Measurements from ENCODE around the gene PTPRG. TPM values are rescaled to one million over a fixed set of nuclear protein-coding genes. Genes with fewer than 3 reads are reported as not detected.

PTPRG gene
- total and polyA plus RNA-seq, 10 of the 15 experiments (the other 5 are each of a cell fraction or from before 2014, with no cell fraction given) = 0.29 to 20.7 (median 1.4) TPM

DNA sequence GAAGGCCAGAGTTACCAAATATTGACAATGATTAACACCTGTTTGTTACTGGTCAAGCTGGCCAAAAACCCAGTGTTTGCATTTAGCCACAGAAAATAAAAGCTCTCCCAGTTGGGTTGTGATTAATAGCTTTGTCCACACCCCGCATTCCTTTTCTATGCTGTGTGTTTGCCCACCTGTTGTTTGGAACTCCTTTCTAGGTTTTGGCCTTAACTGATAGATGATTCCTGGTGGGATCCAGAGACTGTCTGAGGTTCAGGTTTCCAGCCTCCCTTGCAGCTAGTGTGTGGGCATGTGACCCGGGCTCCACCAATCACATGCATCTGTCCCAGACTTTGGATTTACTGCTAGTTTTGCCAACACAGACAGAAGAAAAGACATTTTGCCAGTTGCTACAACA lies 83.8 kb downstream of the PTPRG start:
- ChIA-PET CTCF (interaction anchor here (0.6 to 1.8 kb wide), 7 partner anchors 13 to 543 kb away, joined by 3 to 6 read pairs (median 3); no protein-coding TSS in a partner anchor), RAD21 (ENCODE audit: unreplicated experiment) (interaction anchor here (2.0 kb wide), 1 partner anchor 10 kb away, joined by 11 read pairs; no protein-coding TSS in a partner anchor), POLR2A (no interaction called here), SMC1A (ENCODE audit: uncharacterized antibody, unreplicated experiment) (interaction anchor here (0.8 to 3.9 kb wide), 7 partner anchors 10 to 81 kb away, joined by 3 to 15 read pairs (median 3); no protein-coding TSS in a partner anchor)
- H3K9ac ChIP-seq (ENCODE audit: control insufficient read depth, insufficient read depth, low read length) = no peak overlapping the region
- no peaks in the 10 kb centered on the region for H3K9me3 ChIP-seq (replicated peaks; ENCODE audit: control insufficient read depth, insufficient read depth, low read length)
- peak; percentile 77 for TF ChIP-seq NFYB (IDR thresholded peaks at IDR 0.05; ENCODE audit: insufficient read depth, low read depth, low read length)
- no peak for TF ChIP-seq ZBTB4 (CRISPR knock-in tag; IDR thresholded peaks at IDR 0.05)
- TF ChIP-seq RBBP5 (conservative IDR thresholded peaks at IDR 0.05) = no peak
- H3K27ac ChIP-seq (ENCODE audit: control insufficient read depth, insufficient read depth) = no peak overlapping the region
- H4K20me1 ChIP-seq (ENCODE audit: control insufficient read depth, insufficient read depth) = no peaks in the 10 kb centered on the region
- FAIRE-seq (no peak), ATAC-seq (no peak), DNase-seq (ENCODE audit: low read depth, low spot score) (no peak)
- H3K79me2 ChIP-seq (ENCODE audit: control insufficient read depth, insufficient read depth, low read length) = no peaks in the 10 kb centered on the region
- H3K27me3 ChIP-seq (replicated peaks in 1 of 2; ENCODE audit: control insufficient read depth in 2 of 2, insufficient read depth in 2 of 2, low read length in 1 of 2) = no peaks in the 10 kb centered on the region
- in situ Hi-C loops (cut with MboI) = no loop called here
- H3K4me1 ChIP-seq (ENCODE audit: control insufficient read depth, insufficient read depth, low read length) = no peaks in the 10 kb centered on the region
- intact Hi-C loops (cut with micrococcal nuclease; ENCODE audit: unreplicated experiment) = no loop called here
- H3K4me2 ChIP-seq (ENCODE audit: control insufficient read depth, insufficient read depth) = no peak overlapping the region
- H3K4me3 ChIP-seq = no peak overlapping the region
- no TSS peak for BruUV-seq (replicated peaks)
- WGBS (ENCODE audit: insufficient coverage, insufficient replicate concordance, low lambda C conversion rate, missing lambda C conversion rate) = 53% methylated on average over 2 of the region's 2 CpGs
- H2AFZ ChIP-seq (ENCODE audit: control insufficient read depth, low read depth, low read length) = no peak overlapping the region
- no peaks in the 10 kb centered on the region for H3K36me3 ChIP-seq (ENCODE audit: control insufficient read depth in 2 of 2, insufficient read depth in 2 of 2, low read length in 1 of 2)

DNA sequence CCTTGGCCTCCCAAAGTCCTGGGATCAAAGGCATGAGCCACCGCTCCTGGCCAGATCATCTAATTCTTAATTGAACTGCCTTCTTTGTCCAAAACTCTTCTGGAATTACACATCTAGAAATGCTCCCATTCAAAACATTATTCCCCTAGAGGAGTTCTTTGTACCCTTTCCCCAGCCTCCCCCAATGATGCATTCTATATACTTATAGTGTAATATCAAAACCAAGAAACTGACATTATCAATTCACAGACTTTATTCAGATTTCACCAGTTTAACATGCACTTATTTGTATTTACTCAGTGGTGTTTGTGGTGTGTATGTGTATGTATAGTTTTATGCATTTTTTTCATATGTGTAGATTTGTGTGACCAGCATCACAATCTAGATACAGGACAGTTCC lies 85.0 kb downstream of the PTPRG start:
- Histone ChIP-seq H3K27me3 (replicated peaks in 1 of 2; ENCODE audit: control insufficient read depth in 2 of 2, insufficient read depth in 2 of 2, low read length in 1 of 2) (no peaks in the 10 kb centered on the region), H3K36me3 (ENCODE audit: control insufficient read depth in 2 of 2, insufficient read depth in 2 of 2, low read length in 1 of 2) (no peaks in the 10 kb centered on the region), H3K4me2 (ENCODE audit: control insufficient read depth, insufficient read depth) (no peak overlapping the region), H3K9me3 (replicated peaks; ENCODE audit: control insufficient read depth, insufficient read depth, low read length) (no peaks in the 10 kb centered on the region), H2AFZ (ENCODE audit: control insufficient read depth, low read depth, low read length) (no peak overlapping the region), H3K79me2 (ENCODE audit: control insufficient read depth, insufficient read depth, low read length) (no peaks in the 10 kb centered on the region), H4K20me1 (ENCODE audit: control insufficient read depth, insufficient read depth) (no peaks in the 10 kb centered on the region), H3K4me1 (ENCODE audit: control insufficient read depth, insufficient read depth, low read length) (no peaks in the 10 kb centered on the region), H3K9ac (ENCODE audit: control insufficient read depth, insufficient read depth, low read length) (no peak overlapping the region), H3K27ac (ENCODE audit: control insufficient read depth, insufficient read depth) (no peak overlapping the region), H3K4me3 (no peak overlapping the region)
- intact Hi-C loops (cut with micrococcal nuclease; ENCODE audit: unreplicated experiment) = no loop called here
- ChIA-PET RAD21 (ENCODE audit: unreplicated experiment) (no interaction called here), POLR2A (interaction anchor here (0.9 to 1.1 kb wide), 2 partner anchors 9 to 12 kb away, joined by 3 to 4 read pairs; no protein-coding TSS in a partner anchor), CTCF (interaction anchor here (0.9 kb wide), 1 partner anchor 542 kb away, joined by 3 read pairs; no protein-coding TSS in a partner anchor), SMC1A (ENCODE audit: uncharacterized antibody, unreplicated experiment) (interaction anchor here (1.0 to 2.2 kb wide), 4 partner anchors 11 to 31 kb away, joined by 3 to 6 read pairs (median 4); no protein-coding TSS in a partner anchor)
- no TSS peak for BruUV-seq (replicated peaks)
- no peak for ATAC-seq
- FAIRE-seq = no peak
- 100% methylated on average over 1 of the region's 1 CpG for WGBS (ENCODE audit: insufficient coverage, insufficient replicate concordance, low lambda C conversion rate, missing lambda C conversion rate)
- no peak for TF ChIP-seq CHD4 (IDR thresholded peaks at IDR 0.05)
- TF ChIP-seq KLF5 (IDR thresholded peaks at IDR 0.05; ENCODE audit: partially characterized antibody) = no peak
- TF ChIP-seq FOS (IDR thresholded peaks at IDR 0.05; ENCODE audit: borderline replicate concordance, extremely low read depth, insufficient read length) = no peak
- no peak for TF ChIP-seq POLR2AphosphoS5 (IDR thresholded peaks at IDR 0.05; ENCODE audit: low read length)
- in situ Hi-C loops (cut with MboI) = no loop called here
- DNase-seq (ENCODE audit: low read depth, low spot score) = no peak
